CD14-positive monocyte (primary cell): ENCODE measurements around the gene STON1. TPM values are rescaled to one million over a fixed set of nuclear protein-coding genes. Genes with fewer than 3 reads are reported as not detected.

Experiments
- DNase-seq, 3 donors: peaks; one replicate each; pipeline ENCODE4 v3.0.0-alpha.2; 2011 to 2022
- H2AFZ ChIP-seq: 2 replicates; pipeline ENCODE4 v1.6.0; 2012; ENCODE audit warnings: mild to moderate bottlenecking, low read depth, low read length, inconsistent platforms; ENCODE audit not compliant: insufficient read depth, poor library complexity, severe bottlenecking
- H3K27ac ChIP-seq, 2 donors: 1 replicate in 1 of 2; 2 replicates in 1 of 2; pipeline ENCODE4 v1.5.1; 2012 to 2013; ENCODE audit warnings: low read length in 2 of 2, control low read depth in 1 of 2, inconsistent platforms in 1 of 2, low read depth in 1 of 2, mild to moderate bottlenecking in 1 of 2
- H3K27me3 ChIP-seq, 2 donors: one replicate each; pipeline versions ENCODE4 v1.6.0 to v1.6.1; 2011 to 2013; ENCODE audit warnings: low read length in 2 of 2; ENCODE audit not compliant: control insufficient read depth in 2 of 2, insufficient read depth in 2 of 2
- H3K36me3 ChIP-seq, 2 donors: replicated peaks in 1 of 2; 1 replicate in 1 of 2; 2 replicates in 1 of 2; pipeline versions ENCODE4 v1.5.1 to v1.6.1; 2012 to 2013; ENCODE audit warnings: low read length in 2 of 2, control low read depth in 1 of 2, inconsistent platforms in 1 of 2, mild to moderate bottlenecking in 1 of 2; ENCODE audit not compliant: insufficient read depth in 2 of 2, control insufficient read depth in 1 of 2
- H3K4me1 ChIP-seq, 2 donors: 1 replicate in 1 of 2; 2 replicates in 1 of 2; pipeline versions ENCODE4 v1.5.1 to v1.6.1; 2012 to 2013; ENCODE audit warnings: low read length in 2 of 2, control low read depth in 1 of 2, inconsistent platforms in 1 of 2, mild to moderate bottlenecking in 1 of 2, moderate library complexity in 1 of 2; ENCODE audit not compliant: insufficient read depth in 2 of 2, control insufficient read depth in 1 of 2
- H3K4me2 ChIP-seq: replicated peaks from 2 replicates; pipeline ENCODE3; 2012; ENCODE audit warnings: low read length, moderate library complexity, mild to moderate bottlenecking; ENCODE audit not compliant: poor library complexity, severe bottlenecking; ENCODE audit errors: extremely low read depth
- H3K4me3 ChIP-seq, 3 experiments: fragments of 200-600 bp in 1 of 3; sonication (generic) in 1 of 3; replicated peaks in 1 of 3; 1 replicate in 2 of 3; 2 replicates in 1 of 3; pipeline ENCODE4 v1.5.1; 2011 to 2013; ENCODE audit warnings: low read length in 3 of 3, mild to moderate bottlenecking in 3 of 3, control low read depth in 2 of 3, low read depth in 2 of 3, inconsistent platforms in 1 of 3, moderate library complexity in 1 of 3
- H3K79me2 ChIP-seq: 2 replicates; pipeline ENCODE4 v1.6.0; 2012; ENCODE audit warnings: mild to moderate bottlenecking, control low read depth, inconsistent platforms, low read length, moderate library complexity; ENCODE audit not compliant: insufficient read depth
- H3K9ac ChIP-seq: 2 replicates; pipeline ENCODE4 v1.6.0; 2017; ENCODE audit warnings: low read length, mild to moderate bottlenecking; ENCODE audit not compliant: insufficient read depth, poor library complexity, severe bottlenecking
- H3K9me3 ChIP-seq, 2 donors: replicated peaks in 1 of 2; 1 replicate in 1 of 2; 2 replicates in 1 of 2; pipeline versions ENCODE4 v1.5.1 to v1.6.1; 2012 to 2013; ENCODE audit warnings: low read length in 2 of 2, control low read depth in 1 of 2; ENCODE audit not compliant: control insufficient read depth in 1 of 2, insufficient read depth in 1 of 2
- H4K20me1 ChIP-seq: 2 replicates; pipeline ENCODE4 v1.6.0; 2012; ENCODE audit warnings: mild to moderate bottlenecking, low read length, control low read depth, moderate library complexity; ENCODE audit not compliant: insufficient read depth
- H3K27ac Mint-ChIP-seq, 7 donors: one replicate each; pipeline ENCODE4 v1.8.0; 2020; ENCODE audit warnings: mild to moderate bottlenecking in 7 of 7, mixed read lengths in 7 of 7, moderate library complexity in 6 of 7, inconsistent platforms in 2 of 7
- H3K27me3 Mint-ChIP-seq, 3 donors: one replicate each; pipeline ENCODE4 v1.8.0; 2021 to 2022; ENCODE audit warnings: low read depth in 3 of 3, mild to moderate bottlenecking in 3 of 3, mixed read lengths in 3 of 3, moderate library complexity in 3 of 3, inconsistent platforms in 1 of 3
- H3K36me3 Mint-ChIP-seq, 2 donors: one replicate each; pipeline ENCODE4 v1.8.0; 2020; ENCODE audit warnings: mixed read lengths in 2 of 2, inconsistent platforms in 1 of 2, mild to moderate bottlenecking in 1 of 2
- H3K4me1 Mint-ChIP-seq: one replicate; pipeline ENCODE4 v1.8.0; 2020; ENCODE audit warnings: mild to moderate bottlenecking, mixed read lengths
- H3K4me3 Mint-ChIP-seq, 2 donors: one replicate each; pipeline ENCODE4 v1.8.0; 2020; ENCODE audit warnings: mild to moderate bottlenecking in 2 of 2, mixed read lengths in 2 of 2, moderate library complexity in 1 of 2
- H3K9me3 Mint-ChIP-seq, 7 donors: one replicate each; pipeline ENCODE4 v1.8.0; 2020 to 2022; ENCODE audit warnings: mixed read lengths in 7 of 7, mild to moderate bottlenecking in 6 of 7, moderate library complexity in 6 of 7, inconsistent platforms in 2 of 7
- CTCF ChIP-seq: fragments of 200-600 bp; IDR thresholded peaks from one replicate; pipeline ENCODE4 v1.8.0; 2022; ENCODE audit warnings: antibody characterized with exemption, mild to moderate bottlenecking
- WGBS: methylation state at CpG from one replicate; pipeline ENCODE4 v1.1.5; 2013; ENCODE audit warnings: missing lambda C conversion rate; ENCODE audit not compliant: insufficient coverage; 5-methylcytosine and 5-hydroxymethylcytosine counted together
- intact Hi-C, 2 donors: fragments of 100-400 bp; cut with micrococcal nuclease; formaldehyde crosslinking; loops; one replicate each; pipeline versions ENCODE4 v1.15.0 to v1.15.1; 2023
- polyA plus RNA-seq, 3 donors: library from polyadenylated mRNA; depleted of rRNA in 1 of 3; unstranded in 2 of 3; stranded (reverse) in 1 of 3; fragments of 300-500 nt in 2 of 3; fragments of >200 nt in 1 of 3; fragmentation: Illumina TruSeq in 2 of 3; gene quantifications; 1 replicate in 2 of 3; 2 replicates in 1 of 3; pipeline ENCODE4 v1.2.3, GENCODE V29; 2012 to 2021

Gene STON1
- polyA plus RNA-seq, 3 donors = 0.12 to 0.33 TPM; not detected in 1

GRCh38 chr2:48605482-48606175 is 75.7 kb downstream of the STON1 start:
- Mint-ChIP-seq H3K9me3 (no peaks in the 10 kb centered on the region), H3K27ac (no peak overlapping the region), H3K4me3 (no peak overlapping the region), H3K36me3 (no peaks in the 10 kb centered on the region), H3K27me3 (peaks cover 0 to 6% (median 2%) of the 10 kb centered on the region in 3 donors), H3K4me1 (no peaks in the 10 kb centered on the region)
- no CpG with 5 or more reads among the region's 5 CpGs for WGBS
- no peaks in the 10 kb centered on the region for H3K4me1 ChIP-seq
- no peak overlapping the region for H3K4me3 ChIP-seq
- H3K36me3 ChIP-seq = no peaks in the 10 kb centered on the region
- H3K27me3 ChIP-seq = no peaks in the 10 kb centered on the region
- no peak for TF ChIP-seq CTCF
- no peaks in the 10 kb centered on the region for H3K9me3 ChIP-seq
- DNase-seq = no peak
- H3K4me2 ChIP-seq = no peak overlapping the region
- no peaks in the 10 kb centered on the region for H3K79me2 ChIP-seq
- no peak overlapping the region for H3K27ac ChIP-seq
- no peaks in the 10 kb centered on the region for H4K20me1 ChIP-seq
- no peak overlapping the region for H3K9ac ChIP-seq
- no peak overlapping the region for H2AFZ ChIP-seq
- intact Hi-C loops = no loop called here

GRCh38 chr2:48607307-48608014 is 77.5 kb downstream of the STON1 start:
- Mint-ChIP-seq H3K9me3 (no peaks in the 10 kb centered on the region), H3K36me3 (no peaks in the 10 kb centered on the region), H3K27me3 (peaks cover 0 to 8% (median 2%) of the 10 kb centered on the region in 3 donors), H3K4me3 (no peak overlapping the region), H3K27ac (no peak overlapping the region), H3K4me1 (no peaks in the 10 kb centered on the region)
- H3K4me3 ChIP-seq = no peak overlapping the region
- no peak overlapping the region for H2AFZ ChIP-seq
- H3K9ac ChIP-seq = no peak overlapping the region
- no peak for TF ChIP-seq CTCF
- no peak overlapping the region for H3K4me2 ChIP-seq
- no peaks in the 10 kb centered on the region for H3K79me2 ChIP-seq
- no peak overlapping the region for H3K27ac ChIP-seq
- no peak for DNase-seq
- H3K4me1 ChIP-seq = no peaks in the 10 kb centered on the region
- intact Hi-C loops = no loop called here
- no peaks in the 10 kb centered on the region for H3K27me3 ChIP-seq
- H3K9me3 ChIP-seq = no peaks in the 10 kb centered on the region
- H3K36me3 ChIP-seq = no peaks in the 10 kb centered on the region
- H4K20me1 ChIP-seq = no peaks in the 10 kb centered on the region
- WGBS = 91% methylated on average over 8 of the region's 10 CpGs
